GM19463 (cell line): ENCODE measurements around the gene EFCAB11.
"Not testable (repeated sequence)": the region's sequence is repeated elsewhere in the genome, so short reads cannot be mapped to it uniquely, and the experiment has no call there.

Experiments
- ATAC-seq: cut with Tn5 transposase; IDR thresholded peaks from one replicate; pipeline ENCODE4 v1.9.1; 2021; ENCODE audit warnings: mild to moderate bottlenecking, moderate library complexity; ENCODE audit not compliant: unreplicated experiment

The EFCAB11 gene

GRCh38 chr14:89874091-89874490 lies 80.4 kb downstream of the EFCAB11 start:
- not testable (repeated sequence) for ATAC-seq

- no peak for ATAC-seq
Measured at GRCh38 chr14:89870316-89870715, 84.2 kb downstream of the EFCAB11 start.

- ATAC-seq: no peak
Measured at GRCh38 chr14:89869606-89870005, 84.9 kb downstream of the EFCAB11 start.

GRCh38 chr14:89866458-89866857 lies 88.1 kb downstream of the EFCAB11 start:
- ATAC-seq: no peak

GRCh38 chr14:89865153-89865552 lies 89.4 kb downstream of the EFCAB11 start:
- no peak for ATAC-seq

- ATAC-seq: no peak
Measured at GRCh38 chr14:89862856-89863255, 91.7 kb downstream of the EFCAB11 start.

- no peak for ATAC-seq
Measured at GRCh38 chr14:89861630-89862029, 92.9 kb downstream of the EFCAB11 start.

- ATAC-seq: no peak
Measured at GRCh38 chr14:89858089-89858488, 96.4 kb downstream of the EFCAB11 start.

- ATAC-seq: no peak
Measured at GRCh38 chr14:89856871-89857345, 97.6 kb downstream of the EFCAB11 start.

- no peak for ATAC-seq
Measured at GRCh38 chr14:89855961-89856656, 98.4 kb downstream of the EFCAB11 start.

- no peak for ATAC-seq
Measured at GRCh38 chr14:89853936-89854693, 100.4 kb downstream of the EFCAB11 start.

- ATAC-seq: no peak
Measured at GRCh38 chr14:89851106-89851505, 103.4 kb downstream of the EFCAB11 start.

GRCh38 chr14:89849931-89850330 lies 104.6 kb downstream of the EFCAB11 start:
- no peak for ATAC-seq

GRCh38 chr14:89848165-89848564 lies 106.4 kb downstream of the EFCAB11 start:
- no peak for ATAC-seq

- ATAC-seq: no peak
Measured at GRCh38 chr14:89845346-89845745, 109.2 kb downstream of the EFCAB11 start.

- no peak for ATAC-seq
Measured at GRCh38 chr14:89844508-89844907, 110.0 kb downstream of the EFCAB11 start.

- ATAC-seq: no peak
Measured at GRCh38 chr14:89842837-89843236, 111.7 kb downstream of the EFCAB11 start.

GRCh38 chr14:89841851-89842250 lies 112.7 kb downstream of the EFCAB11 start:
- ATAC-seq: no peak

- no peak for ATAC-seq
Measured at GRCh38 chr14:89836830-89837469, 117.6 kb downstream of the EFCAB11 start.

GRCh38 chr14:89833661-89834060 lies 120.9 kb downstream of the EFCAB11 start:
- no peak for ATAC-seq

GRCh38 chr14:89833120-89833532 lies 121.4 kb downstream of the EFCAB11 start:
- ATAC-seq: no peak
